RPMI7951 (cell line): Measurements from ENCODE around the gene REX1BD. TPM values are rescaled to one million over a fixed set of nuclear protein-coding genes. Genes with fewer than 3 reads are reported as not detected.

Experiments
- DNase-seq: peaks from one replicate; pipeline ENCODE4 v3.0.0-alpha.2; 2012; ENCODE audit warnings: low read depth
- total RNA-seq: library from RNA; depleted of rRNA; stranded (reverse); fragments of >200 nt; shearing (Covaris generic); gene quantifications from 2 replicates; pipeline ENCODE4 v1.2.3, GENCODE V29; 2014

The REX1BD gene
- total RNA-seq, 1 experiment from 2014 or later, result 84.0 TPM

DNA sequence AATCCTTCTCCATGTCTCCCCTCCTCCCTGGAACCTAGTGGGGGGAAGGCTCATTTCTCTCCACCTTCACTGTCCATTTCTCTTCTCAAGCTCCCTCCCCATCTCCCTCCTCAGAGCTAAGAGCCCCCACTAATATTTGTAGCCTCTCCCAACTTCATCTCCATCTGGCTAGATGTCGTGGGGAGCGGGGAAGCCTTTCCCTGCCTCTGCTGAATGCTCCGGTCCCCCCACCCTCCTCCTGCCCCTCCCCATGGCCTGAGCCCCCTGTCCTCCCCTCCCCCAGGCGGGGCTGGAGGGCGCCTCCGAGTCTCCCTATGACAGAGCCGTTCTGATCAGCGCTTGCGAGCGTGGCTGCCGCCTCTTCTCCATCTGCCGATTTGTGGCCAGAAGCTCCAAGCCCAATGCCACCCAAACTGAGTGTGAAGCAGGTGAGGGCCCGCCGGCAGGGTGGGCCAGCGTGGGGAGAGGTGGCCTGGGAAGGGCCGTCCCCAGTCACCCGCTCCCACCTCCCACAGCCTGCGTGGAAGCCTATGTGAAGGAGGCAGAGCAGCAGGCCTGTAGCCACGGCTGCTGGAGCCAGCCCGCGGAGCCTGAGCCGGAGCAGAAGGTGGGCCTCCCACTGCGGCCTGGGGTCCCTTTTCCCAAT lies 25.1 kb downstream of the REX1BD start:
- DNase-seq, result no peak

DNA sequence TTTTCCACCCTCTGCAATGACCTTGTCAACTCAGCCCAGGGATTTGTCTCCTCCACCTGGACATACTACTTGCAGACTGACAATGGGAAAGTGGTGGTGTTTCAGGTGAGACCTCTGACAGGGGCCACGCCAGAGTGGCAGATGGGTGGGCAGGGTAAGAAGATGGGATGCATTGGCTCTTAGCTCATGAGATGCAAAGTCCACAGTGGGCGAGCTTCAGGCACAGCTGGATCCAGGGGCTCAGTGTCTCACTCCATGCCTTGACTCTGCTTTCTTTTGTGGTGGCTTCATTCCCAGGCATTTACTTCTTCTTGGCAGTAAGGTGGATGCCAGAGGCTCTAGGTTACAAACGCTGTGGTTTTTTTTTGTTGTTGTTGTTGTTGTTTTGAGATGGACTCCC lies 27.4 kb downstream of the REX1BD start:
- DNase-seq, result no peak

DNA sequence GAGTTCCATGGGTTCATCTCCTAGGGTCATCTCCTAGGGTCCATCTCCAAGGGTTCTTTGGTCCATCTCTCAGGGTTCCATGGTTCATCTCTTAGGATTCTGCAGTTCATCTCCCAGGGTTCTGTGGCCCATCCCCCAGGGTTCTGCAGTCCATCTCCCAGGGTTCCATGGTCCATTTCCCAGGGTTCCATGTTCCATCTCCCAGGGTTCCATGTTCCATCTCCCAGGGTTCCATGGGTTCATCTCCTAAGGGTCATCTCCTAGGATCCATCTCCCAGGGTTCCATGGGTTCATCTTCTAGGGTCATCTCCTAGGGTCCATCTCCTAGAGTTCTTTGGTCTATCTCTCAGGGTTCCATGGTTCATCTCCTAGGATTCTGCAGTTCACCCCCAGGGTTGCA lies 29.0 kb downstream of the REX1BD start:
- DNase-seq, result no peak

DNA sequence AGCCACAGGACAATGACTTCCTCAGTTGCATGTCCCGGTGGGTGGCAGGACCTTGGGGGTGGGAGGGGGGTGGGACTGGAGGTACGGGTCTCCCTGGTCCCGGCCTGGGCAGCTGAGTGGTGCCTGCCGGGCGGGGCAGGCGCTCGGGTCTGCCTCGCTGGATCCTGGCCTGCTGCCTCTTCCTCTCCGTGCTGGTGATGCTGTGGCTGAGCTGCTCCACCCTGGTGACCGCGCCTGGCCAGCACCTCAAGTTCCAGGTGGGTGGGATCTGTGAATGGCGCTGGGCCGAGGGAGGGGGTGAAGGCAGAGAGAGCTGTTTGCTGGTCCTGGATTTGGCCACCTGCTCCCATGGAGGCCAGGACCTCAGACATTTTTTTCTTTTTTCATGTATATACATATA lies 29.6 kb downstream of the REX1BD start:
- DNase-seq, result no peak

DNA sequence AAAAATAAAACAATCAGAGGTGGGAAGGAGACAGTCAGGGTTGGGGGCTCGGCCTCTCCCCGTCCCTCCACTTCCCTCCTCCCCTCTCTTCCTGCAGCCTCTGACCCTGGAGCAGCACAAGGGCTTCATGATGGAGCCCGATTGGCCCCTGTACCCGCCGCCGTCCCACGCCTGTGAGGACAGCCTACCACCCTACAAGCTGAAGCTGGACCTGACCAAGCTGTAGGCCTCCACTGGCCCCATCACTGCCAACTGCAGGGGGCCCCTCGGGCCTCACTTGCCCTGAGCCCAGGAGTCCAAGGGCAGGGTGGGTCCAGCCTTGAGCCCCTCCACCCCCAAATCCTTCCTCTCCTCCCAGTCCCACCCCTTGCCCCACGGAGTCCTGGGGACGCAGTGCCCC lies 31.7 kb downstream of the REX1BD start:
- no peak for DNase-seq

DNA sequence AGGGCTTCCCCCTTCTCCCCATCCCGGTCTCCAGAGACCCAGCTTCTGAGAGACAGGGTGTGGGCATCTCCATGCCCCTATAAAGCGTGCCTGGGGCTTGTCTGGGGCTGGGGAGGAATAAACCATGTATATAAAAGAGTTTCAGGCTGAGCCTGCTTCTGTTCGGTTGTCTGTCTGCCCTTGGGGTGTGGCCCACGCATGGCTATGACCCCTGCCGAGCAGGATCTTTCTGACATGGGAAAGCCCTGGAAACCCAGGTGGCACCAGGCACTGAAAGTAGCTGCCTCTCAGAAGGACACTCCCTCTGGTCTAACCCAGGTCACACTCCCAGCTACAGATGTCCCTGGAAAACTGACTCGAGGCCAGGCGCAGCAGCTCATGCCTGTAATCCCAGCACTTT lies 32.3 kb downstream of the REX1BD start:
- DNase-seq, result no peak

DNA sequence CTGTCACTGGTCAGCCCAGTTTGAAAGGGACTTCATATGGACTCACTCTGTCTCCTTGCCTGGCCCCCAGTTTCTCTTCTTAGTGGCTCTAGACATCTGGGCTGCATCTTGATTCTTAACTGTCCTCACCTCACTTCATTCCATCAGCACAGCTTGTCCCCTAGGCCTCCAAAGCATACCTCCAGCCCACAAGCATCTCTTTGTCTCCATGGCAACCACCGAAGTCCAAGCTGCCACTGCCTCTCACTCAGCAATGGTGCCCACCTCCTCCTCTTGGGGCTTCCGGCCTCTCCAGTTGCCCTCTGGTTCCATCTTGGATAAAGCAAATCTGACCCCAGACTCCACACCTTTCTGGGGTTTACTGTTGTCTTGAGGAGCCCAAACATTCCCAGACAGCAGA lies 38.3 kb downstream of the REX1BD start:
- peak; percentile 31 for DNase-seq

DNA sequence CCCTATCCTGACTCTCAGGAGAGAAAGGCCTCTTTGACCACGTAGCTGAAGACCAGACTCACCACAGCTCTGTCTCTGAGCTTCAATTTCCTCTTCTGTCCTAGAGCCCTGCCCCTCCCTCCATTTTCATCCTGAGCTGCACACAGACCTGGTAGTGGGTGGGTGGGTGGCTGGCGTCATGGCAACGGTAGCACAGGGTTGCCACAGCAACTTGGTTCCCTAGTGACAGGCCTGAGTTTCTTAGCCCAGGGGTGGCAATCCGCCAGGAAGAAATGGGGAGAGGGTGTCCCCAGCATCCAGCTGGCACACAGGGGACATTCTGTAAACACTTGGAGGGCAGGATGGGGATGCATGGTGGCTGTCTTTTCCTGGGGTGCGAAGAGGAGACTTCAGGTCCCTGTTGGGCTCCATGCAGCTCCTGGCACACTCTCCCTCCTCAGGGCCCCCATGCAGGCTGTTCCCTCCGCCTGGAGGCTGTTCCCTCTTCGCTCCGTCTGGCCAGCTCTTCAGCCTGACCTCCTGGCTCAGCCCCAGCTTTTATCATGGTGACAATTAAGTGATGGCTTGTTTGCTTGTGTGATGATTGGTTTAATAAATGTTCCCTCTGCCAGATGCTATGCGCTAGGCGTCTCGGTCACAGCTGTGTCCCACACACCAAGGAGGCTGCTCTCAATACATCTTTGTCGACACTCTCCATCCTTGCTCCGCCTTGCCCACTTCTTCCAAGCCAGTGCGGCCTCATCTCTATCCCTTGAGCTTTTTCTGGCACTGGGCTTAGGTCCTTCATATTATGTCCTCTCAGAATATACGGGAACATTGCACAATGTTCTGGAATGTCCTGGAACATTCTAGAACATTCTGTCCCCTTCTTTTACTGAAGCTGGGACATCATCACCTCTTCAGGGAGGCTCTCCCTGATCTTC lies 40.8 kb downstream of the REX1BD start:
- no peak for DNase-seq

DNA sequence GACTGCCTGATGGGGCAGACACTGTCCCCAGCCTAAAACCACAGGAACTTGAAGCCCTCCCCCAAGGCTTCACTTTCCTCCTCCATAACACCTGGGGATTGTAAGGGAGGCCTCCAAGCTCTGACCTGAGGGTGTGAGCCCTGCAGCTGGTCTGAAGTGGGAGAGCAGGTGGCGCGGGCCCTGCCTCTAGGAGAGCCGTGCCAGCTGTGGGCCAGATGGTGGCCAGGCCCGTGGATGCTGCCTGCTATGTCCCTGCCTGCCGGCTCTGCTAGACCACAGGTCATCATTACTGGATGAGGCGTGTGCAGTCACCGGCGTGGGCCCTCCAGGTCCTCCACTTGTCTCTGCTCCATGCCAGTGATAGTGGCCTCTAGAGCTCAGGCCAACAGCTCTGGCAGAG lies 44.7 kb downstream of the REX1BD start:
- peak; percentile 64 for DNase-seq

DNA sequence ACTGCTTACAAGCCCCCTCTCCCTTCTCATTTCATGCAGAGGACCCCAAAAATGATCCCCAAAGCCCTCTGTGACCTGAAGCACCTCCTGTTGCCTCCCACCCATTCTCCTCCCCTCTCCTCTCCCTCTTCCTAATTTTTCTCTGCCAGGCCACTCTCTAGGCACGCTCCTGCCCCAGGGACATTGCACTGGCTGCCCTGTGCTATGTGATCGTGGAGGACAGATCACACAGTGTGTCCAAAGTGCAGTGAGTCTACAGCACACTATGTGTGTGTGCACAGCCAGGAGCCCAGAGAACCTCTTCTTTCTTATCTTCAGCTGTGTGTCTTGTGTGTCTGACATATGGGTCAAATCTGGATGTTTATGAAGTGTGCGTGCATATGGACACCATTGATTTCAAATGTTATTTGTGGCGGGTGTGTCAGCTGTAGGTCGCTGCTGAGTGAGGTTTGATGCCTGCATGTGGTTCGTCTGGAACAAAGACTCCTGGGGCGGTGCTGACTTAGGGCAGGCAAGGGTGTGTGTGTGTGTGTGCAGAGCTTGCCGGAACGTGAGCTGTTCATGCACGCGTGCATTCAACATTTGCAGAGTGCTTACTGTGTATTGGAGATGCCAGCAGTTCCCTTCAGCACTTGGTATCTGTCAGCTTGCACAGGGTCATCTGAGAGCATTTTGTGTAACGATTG lies 46.2 kb downstream of the REX1BD start:
- DNase-seq, result peak; percentile 64

DNA sequence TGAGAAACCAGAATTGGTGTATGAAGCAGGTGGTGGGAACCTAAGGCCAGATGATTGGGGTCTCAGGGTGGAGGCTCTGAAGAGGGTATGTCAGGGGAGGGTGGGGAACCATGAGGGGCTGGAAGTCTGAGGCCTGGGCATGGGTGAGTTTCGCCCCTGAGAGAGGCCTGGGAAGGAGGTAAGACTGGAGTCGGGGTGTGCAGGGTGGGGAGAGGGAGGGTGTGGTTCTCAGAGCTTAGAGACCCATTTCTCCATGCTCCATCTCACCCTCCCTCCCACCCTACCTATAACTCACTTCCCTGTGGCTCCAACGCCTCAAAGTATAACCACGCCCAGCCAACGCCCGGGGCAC lies 47.2 kb downstream of the REX1BD start:
- no peak for DNase-seq

DNA sequence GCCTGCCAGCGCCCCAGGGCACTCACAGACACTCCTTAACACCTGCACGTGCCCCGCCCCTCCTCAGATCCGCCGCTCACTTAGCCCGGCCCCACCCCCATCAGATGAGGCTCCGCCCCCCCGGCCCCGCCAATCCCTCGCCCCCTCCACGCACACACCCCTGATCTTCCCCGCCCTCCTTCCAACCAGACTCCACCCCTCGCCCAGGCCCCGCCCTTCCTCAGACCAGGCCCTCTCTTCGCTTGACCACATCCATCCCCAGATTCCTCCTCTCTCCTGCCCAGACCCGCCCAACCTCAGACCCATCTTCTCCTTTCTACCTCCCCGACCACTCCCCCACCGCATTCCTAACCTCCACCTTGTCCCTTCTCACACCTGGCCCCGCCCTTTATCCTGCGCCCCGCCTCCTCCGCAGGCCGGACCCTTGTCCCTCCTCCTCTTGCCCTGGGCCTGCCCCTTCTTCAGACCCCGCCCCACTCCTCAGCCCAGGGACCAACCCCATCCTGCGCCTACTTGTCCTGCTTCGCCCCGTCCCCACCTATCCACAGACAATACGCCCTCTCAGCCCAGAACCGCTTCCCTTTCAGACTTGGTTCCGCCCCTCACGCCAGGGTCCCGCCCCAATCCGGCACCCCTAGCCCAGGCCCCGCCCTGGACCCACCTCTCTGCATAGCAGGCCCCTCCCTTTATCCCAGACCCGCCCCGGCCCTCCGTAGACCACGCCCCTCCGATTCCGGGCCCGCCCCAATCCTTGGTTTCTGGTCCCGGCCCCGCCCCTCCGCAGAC lies 47.8 kb downstream of the REX1BD start:
- DNase-seq, result peak; percentile 90

DNA sequence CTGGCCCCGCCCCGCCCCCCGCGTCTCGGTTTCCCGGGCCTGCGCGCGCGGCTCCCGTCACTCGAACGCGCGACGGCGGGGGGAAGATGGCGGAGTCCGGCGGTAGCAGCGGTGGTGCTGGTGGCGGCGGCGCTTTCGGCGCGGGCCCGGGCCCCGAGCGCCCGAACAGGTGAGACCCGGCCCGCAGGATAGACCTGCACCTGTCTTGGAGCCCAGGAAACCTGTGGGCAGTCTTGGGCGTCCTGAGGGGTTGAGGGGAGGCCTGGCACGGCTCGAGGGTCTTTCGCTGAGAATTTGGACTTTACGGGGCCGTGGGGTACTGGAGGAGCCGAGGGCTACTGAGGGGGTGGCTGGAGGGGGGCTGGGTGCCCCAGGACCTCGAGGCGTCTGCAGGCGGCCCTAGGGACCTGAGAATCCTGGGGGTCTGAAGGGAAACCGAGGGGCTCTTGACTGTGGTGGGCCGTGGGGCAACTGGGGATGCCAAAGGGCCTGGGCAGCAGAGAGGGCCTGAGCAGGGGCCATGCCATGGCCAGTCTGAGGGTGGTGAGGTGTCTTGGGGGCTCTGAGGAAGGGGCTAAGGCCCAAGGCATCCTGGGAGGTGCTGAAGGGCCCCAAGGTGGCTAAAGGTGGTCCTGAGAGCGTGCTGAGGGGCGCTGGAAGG lies 48.5 kb downstream of the REX1BD start, which contains the start of gene KLHL26:
KLHL26 (plus strand) TSS at position 60 of the 661 bp plus-strand sequence; CDS start at position 87, 27 bp downstream.
- no peak for DNase-seq

DNA sequence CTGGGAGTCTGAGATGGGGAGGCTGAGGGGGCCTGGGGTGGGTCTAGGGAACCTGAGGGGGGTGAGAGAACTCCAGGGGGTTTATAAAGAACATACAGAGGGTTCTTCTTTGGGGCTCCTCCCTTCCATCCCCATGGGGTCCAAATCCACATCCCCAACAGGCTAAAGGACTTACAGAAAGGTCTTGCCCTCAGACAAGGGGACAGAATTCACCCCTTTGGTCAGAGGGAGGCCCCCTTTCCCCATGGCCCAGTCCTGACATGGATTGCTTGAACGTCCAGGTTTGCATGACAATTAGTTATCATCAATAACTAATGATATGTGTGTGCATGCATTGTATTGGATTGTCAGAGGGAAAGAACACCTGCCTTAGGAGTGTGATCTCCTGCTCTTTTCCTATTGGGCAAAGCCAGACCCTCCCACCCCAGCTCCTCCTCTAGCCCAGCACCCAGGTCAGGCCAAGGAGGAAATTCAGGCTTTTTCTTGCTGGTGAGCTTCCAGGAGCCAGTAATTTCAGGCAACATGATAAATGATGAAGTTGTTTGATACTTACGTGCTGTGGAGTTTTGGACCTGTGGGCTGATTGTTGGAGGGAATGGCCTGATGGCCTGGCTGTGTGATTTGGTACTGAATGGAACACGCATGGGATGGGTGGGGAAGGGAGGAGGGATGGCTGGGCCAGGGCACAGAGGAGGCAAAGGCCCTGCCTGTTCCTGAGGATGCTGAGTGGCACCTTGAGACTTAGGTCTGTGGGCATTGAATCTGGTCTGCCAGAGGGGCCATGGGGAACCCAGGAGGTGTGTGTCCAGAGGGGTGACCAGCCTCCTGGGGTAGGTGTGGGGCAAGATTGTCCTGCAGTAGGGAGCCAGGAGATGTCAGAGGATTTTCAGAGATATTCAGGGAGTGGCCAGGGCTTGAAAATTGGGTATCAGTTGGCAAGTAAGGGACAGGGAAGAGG lies 49.4 kb downstream of the REX1BD start:
- DNase-seq, result no peak

DNA sequence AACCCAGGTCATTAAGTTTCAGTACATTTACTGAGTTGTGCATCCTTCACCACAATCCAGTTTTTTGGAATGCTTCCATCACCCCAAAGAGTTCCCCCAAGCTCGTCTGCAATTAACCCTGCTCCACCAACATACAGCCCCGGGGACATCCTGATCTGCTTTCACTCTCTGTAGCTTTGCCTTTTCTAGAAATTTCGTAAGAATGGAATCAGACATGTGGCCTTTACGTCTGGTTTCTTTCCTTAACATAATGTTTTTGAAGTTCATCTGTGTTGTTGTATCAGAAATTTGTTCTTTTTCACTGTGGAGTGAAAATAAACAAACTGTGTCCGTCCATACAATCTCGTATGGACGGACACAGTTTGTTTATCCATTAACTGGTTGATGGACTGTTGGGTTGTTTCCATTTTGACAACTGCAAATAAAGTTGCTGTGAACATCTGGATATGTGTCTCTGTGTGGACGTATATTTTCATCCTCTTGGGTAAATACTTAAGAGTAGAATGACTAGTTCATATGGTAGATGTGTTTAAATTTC lies 51.2 kb downstream of the REX1BD start:
- DNase-seq, result peak; percentile 38
